Astrocyte of the cerebellum (primary cell): ENCODE measurements around the gene OPHN1.

ENCODE experiments used
- DNase-seq: peaks from one replicate; pipeline ENCODE4 v3.0.0-alpha.2; 2011; ENCODE audit warnings: low read depth
- H3K4me3 ChIP-seq: 2 replicates; pipeline ENCODE4 v1.5.1; 2011; ENCODE audit warnings: mild to moderate bottlenecking, low read depth, low read length, moderate library complexity
- in situ Hi-C: cut with HindIII; loops from 2 replicates; pipeline ENCODE4 v1.10.0; 2017; ENCODE audit warnings: low sequenced_read_pairs
- TF ChIP-seq, protein P1 (sequence below): IDR thresholded peaks from 2 replicates; pipeline ENCODE4 v1.5.1; 2012; ENCODE audit warnings: low read length, low read depth, moderate library complexity, mild to moderate bottlenecking; ENCODE audit errors: missing control alignments

OPHN1 gene

DNA sequence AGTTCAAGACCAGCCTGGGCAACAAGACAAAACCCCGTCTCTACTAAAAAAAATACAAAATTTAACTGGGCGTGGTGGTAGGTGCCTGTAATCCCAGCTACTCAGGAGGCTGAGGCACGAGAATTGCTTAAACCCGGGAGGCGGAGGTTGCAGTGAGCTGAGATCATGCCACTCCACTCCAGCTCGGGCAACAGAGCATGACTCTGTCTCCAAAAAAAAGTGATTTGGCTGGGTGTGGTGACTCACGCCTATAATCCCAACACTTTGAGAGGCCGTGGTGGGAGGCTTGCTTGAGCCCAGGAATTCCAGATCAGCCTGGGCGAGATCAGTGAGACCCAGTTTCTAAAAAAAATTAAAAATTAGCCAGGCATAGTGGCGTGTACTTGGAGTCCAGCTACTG lies 4.1 kb downstream of the OPHN1 start:
- no peak for DNase-seq
- in situ Hi-C loops: no loop called here
- H3K4me3 ChIP-seq: no peak overlapping the region
- TF ChIP-seq, protein P1, sequence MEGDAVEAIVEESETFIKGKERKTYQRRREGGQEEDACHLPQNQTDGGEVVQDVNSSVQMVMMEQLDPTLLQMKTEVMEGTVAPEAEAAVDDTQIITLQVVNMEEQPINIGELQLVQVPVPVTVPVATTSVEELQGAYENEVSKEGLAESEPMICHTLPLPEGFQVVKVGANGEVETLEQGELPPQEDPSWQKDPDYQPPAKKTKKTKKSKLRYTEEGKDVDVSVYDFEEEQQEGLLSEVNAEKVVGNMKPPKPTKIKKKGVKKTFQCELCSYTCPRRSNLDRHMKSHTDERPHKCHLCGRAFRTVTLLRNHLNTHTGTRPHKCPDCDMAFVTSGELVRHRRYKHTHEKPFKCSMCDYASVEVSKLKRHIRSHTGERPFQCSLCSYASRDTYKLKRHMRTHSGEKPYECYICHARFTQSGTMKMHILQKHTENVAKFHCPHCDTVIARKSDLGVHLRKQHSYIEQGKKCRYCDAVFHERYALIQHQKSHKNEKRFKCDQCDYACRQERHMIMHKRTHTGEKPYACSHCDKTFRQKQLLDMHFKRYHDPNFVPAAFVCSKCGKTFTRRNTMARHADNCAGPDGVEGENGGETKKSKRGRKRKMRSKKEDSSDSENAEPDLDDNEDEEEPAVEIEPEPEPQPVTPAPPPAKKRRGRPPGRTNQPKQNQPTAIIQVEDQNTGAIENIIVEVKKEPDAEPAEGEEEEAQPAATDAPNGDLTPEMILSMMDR: no peak

DNA sequence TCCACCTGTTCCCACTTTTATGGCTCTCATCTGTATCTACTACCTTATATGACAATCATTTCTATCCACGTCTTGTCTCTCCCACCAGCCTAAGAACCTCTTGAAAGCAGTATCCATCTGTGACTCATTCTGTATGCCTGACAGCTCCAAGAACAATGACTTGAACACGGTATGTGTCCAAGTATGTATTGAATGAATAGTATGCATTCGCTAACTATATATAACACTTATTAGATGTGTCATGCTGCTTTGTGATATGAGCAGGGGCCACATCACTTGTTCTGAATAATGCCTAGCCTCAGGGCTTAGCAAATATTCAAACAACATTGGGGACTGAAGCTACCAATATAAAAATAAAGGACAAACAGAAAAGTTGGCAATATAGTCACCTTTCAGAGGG lies 4.9 kb downstream of the OPHN1 start:
- in situ Hi-C loops: no loop called here
- no peak overlapping the region for H3K4me3 ChIP-seq
- TF ChIP-seq, protein P1: no peak
- peak; percentile 12 for DNase-seq

DNA sequence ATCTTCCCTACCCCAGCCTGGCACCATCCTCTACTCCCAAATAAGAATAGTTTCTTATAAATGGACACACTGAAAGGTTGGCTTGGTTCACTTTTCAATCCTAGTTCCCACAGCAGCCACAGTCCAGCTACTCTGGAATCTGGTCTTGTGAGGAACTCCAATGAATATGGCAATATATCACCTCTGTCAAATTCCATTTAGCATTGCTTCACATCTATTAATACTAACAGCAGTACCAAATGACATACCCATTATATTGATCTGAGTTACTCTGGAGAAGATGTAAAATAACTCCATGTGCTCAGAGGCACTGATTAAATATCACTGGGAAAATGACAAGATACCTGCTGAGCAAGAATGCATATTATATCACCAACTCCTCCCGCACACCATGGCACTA lies 8.6 kb downstream of the OPHN1 start:
- TF ChIP-seq, protein P1: no peak
- in situ Hi-C loops: no loop called here
- H3K4me3 ChIP-seq: no peak overlapping the region
- no peak for DNase-seq

DNA sequence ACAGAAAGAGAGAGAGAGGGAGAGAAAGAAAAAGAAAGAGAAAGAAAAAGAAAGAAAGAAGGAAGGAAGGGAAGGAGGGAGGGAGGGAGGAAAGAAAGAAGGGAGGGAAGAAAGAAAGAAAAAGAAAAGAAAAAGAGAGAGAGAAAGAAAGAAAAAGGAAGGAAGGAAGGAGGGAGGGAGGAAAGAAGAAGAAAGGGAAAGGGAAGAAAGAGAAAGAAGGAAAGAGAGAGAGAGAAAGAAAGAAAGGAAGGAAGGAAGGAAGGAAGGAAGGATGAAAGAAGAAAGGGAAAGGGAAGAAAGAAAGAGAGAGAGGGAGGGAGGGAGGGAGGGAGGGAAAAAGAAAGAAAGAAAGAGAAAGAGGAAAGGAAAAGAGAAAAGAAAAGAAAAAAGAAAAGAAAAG lies 10.8 kb downstream of the OPHN1 start:
- in situ Hi-C loops: no loop called here
- no peak for DNase-seq
- TF ChIP-seq, protein P1: no peak
- H3K4me3 ChIP-seq: no peak overlapping the region

DNA sequence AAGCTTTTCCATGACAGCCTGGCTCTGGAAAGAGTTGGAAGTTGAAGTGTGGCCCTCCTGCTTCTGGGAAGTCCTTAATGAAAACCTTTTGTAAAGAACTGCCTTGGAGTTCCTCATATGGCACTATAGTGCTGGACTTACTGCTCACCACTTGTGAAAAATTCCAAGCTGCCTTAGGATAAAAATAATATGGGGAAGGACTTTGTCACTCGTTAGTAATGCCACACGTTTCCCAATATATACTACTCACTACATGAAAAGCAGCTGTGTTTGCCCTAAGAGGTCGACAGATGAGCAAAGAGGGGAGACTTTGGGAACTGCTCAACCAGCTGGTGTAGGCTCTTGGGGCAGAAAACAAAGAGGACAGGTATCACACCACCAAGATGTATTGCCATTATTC lies 11.7 kb downstream of the OPHN1 start:
- in situ Hi-C loops: no loop called here
- DNase-seq: no peak
- TF ChIP-seq, protein P1: no peak
- H3K4me3 ChIP-seq: no peak overlapping the region

DNA sequence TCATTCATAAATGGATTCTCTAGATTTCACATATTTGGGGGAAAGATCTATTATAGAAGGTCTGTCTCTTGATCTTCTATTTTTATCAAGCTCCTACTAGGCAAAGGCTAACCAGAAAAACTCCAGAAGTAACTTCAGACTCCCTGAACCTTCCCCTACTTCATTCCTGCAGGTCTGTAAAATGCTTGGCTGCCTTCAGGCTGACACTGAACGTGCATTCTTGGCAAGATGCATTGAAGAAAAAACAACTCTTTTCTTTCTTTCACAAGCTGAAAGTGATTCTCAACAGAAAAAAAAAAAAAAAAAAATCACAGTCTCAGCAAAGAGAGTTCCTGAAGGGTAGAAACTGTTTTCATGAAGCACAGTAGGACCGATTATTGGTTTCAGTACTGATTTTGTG lies 12.7 kb downstream of the OPHN1 start:
- no peak overlapping the region for H3K4me3 ChIP-seq
- DNase-seq: peak; percentile 24
- TF ChIP-seq, protein P1: no peak
- in situ Hi-C loops: no loop called here

DNA sequence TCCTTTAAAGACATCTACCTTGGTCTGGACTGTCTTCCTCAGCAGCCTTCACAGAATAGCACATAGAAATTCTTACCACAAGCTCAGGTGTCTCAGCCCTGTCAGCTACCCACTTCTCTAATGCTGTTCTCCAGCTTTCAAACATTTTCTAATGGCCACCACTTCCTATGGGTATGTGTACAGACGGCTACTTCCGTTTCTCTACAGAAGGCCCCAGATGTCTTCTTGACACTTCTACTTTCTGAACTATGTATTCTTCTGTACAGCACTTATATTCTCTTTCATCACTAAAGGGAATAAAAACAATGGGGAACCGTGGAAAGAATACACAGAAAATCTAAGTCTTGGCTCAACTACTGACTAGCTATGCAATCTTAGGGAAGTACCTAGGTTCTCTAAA lies 13.3 kb downstream of the OPHN1 start:
- TF ChIP-seq, protein P1: no peak
- in situ Hi-C loops: loop anchor here (5.0 kb wide), 1 partner anchor 38 kb away; no protein-coding TSS in a partner anchor
- no peak for DNase-seq
- H3K4me3 ChIP-seq: no peak overlapping the region
